ENCODE results near the gene LINC01488. TPM values are rescaled to one million over a fixed set of nuclear protein-coding genes. Genes with fewer than 3 reads are reported as not detected.

The LINC01488 gene
- total and polyA plus RNA-seq, 2 experiments from 2014 or later, result not detected

GRCh38 chr11:69456712-69457111, 24.8 kb upstream of the LINC01488 start:
- H3K27me3 ChIP-seq (ENCODE audit: insufficient read depth), result no peaks in the 10 kb centered on the region
- Mint-ChIP-seq H3K27ac (no peak overlapping the region), H3K27me3 (ENCODE audit: insufficient read depth, low read depth, poor library complexity) (peaks cover 2% of the 10 kb centered on the region), H3K36me3 (ENCODE audit: low read depth) (peaks cover 17% of the 10 kb centered on the region), H3K4me3 (no peak overlapping the region), H3K9me3 (peaks cover 22% of the 10 kb centered on the region), H3K4me1 (peaks cover 7% of the 10 kb centered on the region)
- H3F3A ChIP-seq (replicated peaks; ENCODE audit: low read depth), result no peaks in the 10 kb centered on the region
- H3K9me2 ChIP-seq (ENCODE audit: insufficient read depth), result 0 out of 2 replicates have a peak, but pooled peaks cover 3% of the 10 kb centered on the region
- H3K4me3 ChIP-seq, result no peak overlapping the region
- no peak overlapping the region for H3K4me2 ChIP-seq
- no peak for DNase-seq (ENCODE audit: low spot score)
- no peak for TF ChIP-seq POLR2AphosphoS5 (IDR thresholded peaks at IDR 0.05; ENCODE audit: low read depth)
- no peak for TF ChIP-seq ZNF331 (CRISPR knock-in tag; IDR thresholded peaks at IDR 0.05; ENCODE audit: low read depth)
- no peak for TF ChIP-seq JUNB (IDR thresholded peaks at IDR 0.05; ENCODE audit: unreplicated experiment)
- H4K20me1 ChIP-seq (replicated peaks; ENCODE audit: insufficient read depth), result no peaks in the 10 kb centered on the region
- H3K4me1 ChIP-seq (ENCODE audit: insufficient read depth), result 0 out of 2 replicates have a peak, but pooled peaks cover 4% of the 10 kb centered on the region
- H3K79me2 ChIP-seq (replicated peaks; ENCODE audit: insufficient read depth), result no peaks in the 10 kb centered on the region
- ATAC-seq, result no peak
- H3K27ac ChIP-seq (ENCODE audit: low read depth), result no peak overlapping the region
- no peak overlapping the region for H2AFZ ChIP-seq
- H3K36me3 ChIP-seq (ENCODE audit: insufficient read depth), result no peaks in the 10 kb centered on the region

- peaks cover 10% of the 10 kb centered on the region for H3K4me1 Mint-ChIP-seq
- Histone ChIP-seq H2AFZ (no peak overlapping the region), H3K4me2 (no peak overlapping the region)
Observed at GRCh38 chr11:69459848-69460539, 21.5 kb upstream of the LINC01488 start.

More at GRCh38 chr11:69459848-69460539, 21.5 kb upstream of the LINC01488 start:
- Histone ChIP-seq H3K79me2 (replicated peaks; ENCODE audit: insufficient read depth) (no peaks in the 10 kb centered on the region), H3K27me3 (ENCODE audit: insufficient read depth) (no peaks in the 10 kb centered on the region), H3K4me1 (ENCODE audit: insufficient read depth) (0 out of 2 replicates have a peak, but pooled peaks cover 4% of the 10 kb centered on the region), H3K36me3 (ENCODE audit: insufficient read depth) (no peaks in the 10 kb centered on the region), H3K9me2 (ENCODE audit: insufficient read depth) (no peaks in the 10 kb centered on the region), H3F3A (replicated peaks; ENCODE audit: low read depth) (no peaks in the 10 kb centered on the region), H3K27ac (ENCODE audit: low read depth) (no peak overlapping the region), H3K4me3 (no peak overlapping the region), H4K20me1 (replicated peaks; ENCODE audit: insufficient read depth) (no peaks in the 10 kb centered on the region)
- no peak overlapping the region for H3K27ac Mint-ChIP-seq
- peaks cover 6% of the 10 kb centered on the region for H3K27me3 Mint-ChIP-seq (ENCODE audit: insufficient read depth, low read depth, poor library complexity)
- TF ChIP-seq ZNF114 (CRISPR knock-in tag; IDR thresholded peaks at IDR 0.05), result no peak
- no peak for TF ChIP-seq ETS1 (IDR thresholded peaks at IDR 0.05)
- TF ChIP-seq STAT1 (IDR thresholded peaks at IDR 0.05; ENCODE audit: unreplicated experiment), result no peak
- no peak for TF ChIP-seq EZH2phosphoT487 (IDR thresholded peaks at IDR 0.05; ENCODE audit: unreplicated experiment)
- no peak for TF ChIP-seq REST (IDR thresholded peaks at IDR 0.05; ENCODE audit: unreplicated experiment)
- no peak for TF ChIP-seq ZNF331 (CRISPR knock-in tag; IDR thresholded peaks at IDR 0.05; ENCODE audit: low read depth)
- TF ChIP-seq JUNB (IDR thresholded peaks at IDR 0.05; ENCODE audit: unreplicated experiment), result no peak
- TF ChIP-seq POLR2AphosphoS5 (IDR thresholded peaks at IDR 0.05; ENCODE audit: low read depth), result no peak
- TF ChIP-seq CTCF (conservative IDR thresholded peaks at IDR 0.05; ENCODE audit: low read depth in 2 of 2), result no peak
- no peak for TF ChIP-seq EZH2 (IDR thresholded peaks at IDR 0.05; ENCODE audit: low read depth, unreplicated experiment)
- H3K36me3 Mint-ChIP-seq (ENCODE audit: low read depth), result peaks cover 17% of the 10 kb centered on the region
- peaks cover 25% of the 10 kb centered on the region for H3K9me3 Mint-ChIP-seq
- DNase-seq (ENCODE audit: low spot score) (no peak), ATAC-seq (no peak)
- no peak overlapping the region; the same call in 2 of the 3 replicates for H3K4me3 Mint-ChIP-seq
